H1 (cell line): ENCODE data around the gene PTPRH. TPM values are rescaled to one million over a fixed set of nuclear protein-coding genes. Genes with fewer than 3 reads are reported as not detected.
A peak's percentile ranks its signal among the peaks of the same experiment; 100 is the strongest.

Experiments
- CTCF ChIA-PET: fragments of 300-600 bp; sonication (Branson Sonifier 250); formaldehyde crosslinking; loops from one replicate; lab custom pipeline; 2021; ENCODE audit not compliant: partially characterized antibody; lab: Charles Lee
- POLR2A ChIA-PET: fragments of 300-600 bp; sonication (Branson Sonifier 250); formaldehyde crosslinking; loops from one replicate; lab custom pipeline; 2021; ENCODE audit warnings: inconsistent platforms; ENCODE audit not compliant: partially characterized antibody; lab: Charles Lee
- DNase-seq, 2 experiments: peaks; one replicate each; pipeline versions ENCODE4 v3.0.0 to v3.0.0-alpha.2; 2010 to 2022; ENCODE audit warnings: low spot score in 2 of 2, low read depth in 1 of 2, mixed read lengths in 1 of 2
- FAIRE-seq: peaks from 2 replicates; lab custom pipeline; 2011; peaks lifted over from hg19 to GRCh38; lab: Jason Lieb, UNC
- H2AFZ ChIP-seq: 2 replicates; pipeline ENCODE4 v1.8.1; 2012; ENCODE audit warnings: low read length, inconsistent platforms
- H2AK5ac ChIP-seq: 2 replicates; pipeline ENCODE4 v1.6.1; 2013; ENCODE audit warnings: low read depth, low read length
- H2BK120ac ChIP-seq: replicated peaks from 2 replicates; pipeline ENCODE3; 2013; ENCODE audit warnings: low read depth, low read length, inconsistent platforms
- H2BK12ac ChIP-seq: 2 replicates; pipeline ENCODE4 v1.6.1; 2013; ENCODE audit warnings: low read depth, low read length
- H2BK15ac ChIP-seq: 2 replicates; pipeline ENCODE4 v1.6.1; 2013; ENCODE audit warnings: low read length
- H2BK20ac ChIP-seq: 2 replicates; pipeline ENCODE4 v1.6.1; 2013; ENCODE audit warnings: low read length
- H2BK5ac ChIP-seq: 2 replicates; pipeline ENCODE4 v1.6.1; 2013; ENCODE audit warnings: low read depth, low read length
- H3K14ac ChIP-seq: 2 replicates; pipeline ENCODE4 v1.6.1; 2013; ENCODE audit warnings: inconsistent platforms; ENCODE audit not compliant: insufficient read length
- H3K18ac ChIP-seq: 2 replicates; pipeline ENCODE4 v1.6.1; 2013; ENCODE audit warnings: low read length; ENCODE audit errors: extremely low read depth
- H3K23ac ChIP-seq: 2 replicates; pipeline ENCODE4 v1.6.1; 2013; ENCODE audit warnings: inconsistent platforms; ENCODE audit not compliant: insufficient read length
- H3K23me2 ChIP-seq: 2 replicates; pipeline ENCODE4 v1.6.1; 2013; ENCODE audit warnings: low read depth, low read length
- H3K27ac ChIP-seq: 2 replicates; pipeline ENCODE4 v1.6.1; 2011; ENCODE audit warnings: low read depth, low read length, inconsistent platforms
- H3K27me3 ChIP-seq, 4 experiments: replicated peaks in 1 of 4; 1 replicate in 1 of 4; 2 replicates in 3 of 4; pipeline versions ENCODE4 v1.6.1 to v1.8.1; 2011 to 2013; ENCODE audit warnings: low read length in 3 of 4, mild to moderate bottlenecking in 3 of 4, inconsistent platforms in 2 of 4, mixed read lengths in 2 of 4, moderate library complexity in 1 of 4; ENCODE audit not compliant: control insufficient read depth in 3 of 4, insufficient read depth in 3 of 4; ENCODE audit errors: extremely low read depth in 1 of 4
- H3K36me3 ChIP-seq, 4 experiments: 2 replicates each; pipeline versions ENCODE4 v1.6.1 to v1.8.1; 2011 to 2013; ENCODE audit warnings: mild to moderate bottlenecking in 4 of 4, low read length in 3 of 4, moderate library complexity in 2 of 4, control low read depth in 1 of 4, inconsistent platforms in 1 of 4; ENCODE audit not compliant: insufficient read depth in 4 of 4, control insufficient read depth in 2 of 4
- H3K4ac ChIP-seq: replicated peaks from 2 replicates; pipeline ENCODE3; 2013; ENCODE audit warnings: low read length, low read depth, mixed read lengths, inconsistent platforms; ENCODE audit not compliant: insufficient read length
- H3K4me1 ChIP-seq, 4 experiments: replicated peaks in 1 of 4; 1 replicate in 1 of 4; 2 replicates in 3 of 4; pipeline versions ENCODE4 v1.6.1 to v1.8.1; 2011 to 2013; ENCODE audit warnings: low read length in 3 of 4, inconsistent platforms in 2 of 4, mixed read lengths in 1 of 4; ENCODE audit not compliant: insufficient read depth in 4 of 4, control insufficient read depth in 3 of 4
- H3K4me2 ChIP-seq, 2 experiments: 2 replicates each; pipeline versions ENCODE4 v1.6.1 to v1.8.1; 2011 to 2013; ENCODE audit warnings: low read depth in 2 of 2, low read length in 2 of 2, control low read depth in 1 of 2, inconsistent platforms in 1 of 2, mild to moderate bottlenecking in 1 of 2; ENCODE audit not compliant: insufficient read depth in 1 of 2
- H3K4me3 ChIP-seq, 4 experiments: fragments of 200-600, 300-600 bp in 1 of 4; sonication (generic), shearing (Covaris generic), sonication (Bioruptor Twin) in 1 of 4; 2 replicates each; pipeline versions ENCODE4 v1.5.1 to v1.8.1; 2011 to 2016; ENCODE audit warnings: low read length in 4 of 4, low read depth in 3 of 4, control low read depth in 2 of 4, inconsistent platforms in 2 of 4, mild to moderate bottlenecking in 2 of 4, mixed read lengths in 1 of 4, moderate library complexity in 1 of 4; ENCODE audit not compliant: insufficient read depth in 2 of 4; ENCODE audit errors: extremely low read depth in 1 of 4
- H3K56ac ChIP-seq: replicated peaks from 2 replicates; pipeline ENCODE3; 2013; ENCODE audit warnings: low read depth, mild to moderate bottlenecking, mixed read lengths, low read length, inconsistent platforms; ENCODE audit not compliant: insufficient read length
- H3K79me1 ChIP-seq: 2 replicates; pipeline ENCODE4 v1.6.1; 2013; ENCODE audit warnings: low read depth, low read length, control low read depth
- H3K79me2 ChIP-seq, 2 experiments: 2 replicates each; pipeline versions ENCODE4 v1.6.1 to v1.8.1; 2012 to 2013; ENCODE audit warnings: low read length in 2 of 2, mild to moderate bottlenecking in 2 of 2, inconsistent platforms in 1 of 2; ENCODE audit not compliant: insufficient read depth in 2 of 2, control insufficient read depth in 1 of 2
- H3K9ac ChIP-seq, 4 experiments: replicated peaks in 1 of 4; 1 replicate in 1 of 4; 2 replicates in 3 of 4; pipeline versions ENCODE4 v1.6.1 to v1.8.1; 2011 to 2013; ENCODE audit warnings: low read depth in 3 of 4, low read length in 3 of 4, control low read depth in 2 of 4, mild to moderate bottlenecking in 2 of 4, moderate library complexity in 2 of 4, inconsistent platforms in 1 of 4; ENCODE audit errors: extremely low read depth in 1 of 4
- H3K9me3 ChIP-seq, 2 experiments: 2 replicates each; pipeline versions ENCODE4 v1.6.1 to v1.8.1; 2012 to 2013; ENCODE audit warnings: mild to moderate bottlenecking in 2 of 2, moderate library complexity in 2 of 2, control low read depth in 1 of 2, inconsistent platforms in 1 of 2, low read depth in 1 of 2, low read length in 1 of 2, mixed read lengths in 1 of 2; ENCODE audit not compliant: insufficient read depth in 2 of 2
- H4K20me1 ChIP-seq, 2 experiments: replicated peaks in 1 of 2; 2 replicates each; pipeline versions ENCODE3 to v1.8.1; 2011 to 2013; ENCODE audit warnings: inconsistent platforms in 2 of 2, low read length in 2 of 2, mild to moderate bottlenecking in 1 of 2; ENCODE audit not compliant: insufficient read depth in 2 of 2, control insufficient read depth in 1 of 2
- H4K5ac ChIP-seq: 2 replicates; pipeline ENCODE4 v1.6.1; 2013; ENCODE audit warnings: low read length, low read depth, mixed read lengths, inconsistent platforms; ENCODE audit not compliant: insufficient read length
- H4K8ac ChIP-seq: 2 replicates; pipeline ENCODE4 v1.8.0; 2013; ENCODE audit warnings: mild to moderate bottlenecking, moderate library complexity, low read length, inconsistent platforms; ENCODE audit not compliant: insufficient read depth; ENCODE audit errors: extremely low read depth
- H4K91ac ChIP-seq: replicated peaks from 2 replicates; pipeline ENCODE3; 2013; ENCODE audit warnings: low read length, mixed read lengths, inconsistent platforms; ENCODE audit not compliant: insufficient read length
- ZNF274 ChIP-seq: IDR thresholded peaks from 2 replicates; pipeline ENCODE4 v1.7.0; 2012; ENCODE audit warnings: low read length, borderline replicate concordance; ENCODE audit errors: extremely low read depth
- WGBS, 2 experiments: shearing (Covaris generic) in 1 of 2; methylation state at CpG; one replicate each; pipeline versions ENCODE4 v1.1.6 to v1.1.7; 2013 to 2015; ENCODE audit warnings: low lambda C conversion rate in 2 of 2, mixed read lengths in 2 of 2, inconsistent platforms in 1 of 2, low coverage in 1 of 2, missing lambda C conversion rate in 1 of 2; ENCODE audit not compliant: insufficient replicate concordance in 2 of 2, insufficient coverage in 1 of 2, insufficient read length in 1 of 2; ENCODE audit errors: extremely low coverage in 1 of 2, missing lambda C conversion rate in 1 of 2; 5-methylcytosine and 5-hydroxymethylcytosine counted together
- polyA plus RNA-seq, 7 experiments: library from polyadenylated mRNA; depleted of rRNA in 3 of 7; stranded (reverse) in 5 of 7; unstranded in 2 of 7; fragments of >200 nt in 5 of 7; fragments of 200-250 nt in 2 of 7; gene quantifications; 1 replicate in 5 of 7; 2 replicates in 1 of 7; 4 replicates in 1 of 7; pipeline versions ENCODE4 v1.2.1 to v1.2.3, GENCODE V29; 2011 to 2013; ENCODE audit warnings: missing spikeins in 2 of 7, mixed read lengths in 2 of 7
- total RNA-seq: library from RNA; stranded (reverse); fragmentation: NEBNext Ultra II Directional; extraction: Animal tissue kit (Norgen Biotek cat#: 25700); gene quantifications from 2 replicates; pipeline ENCODE4 v1.2.1, GENCODE V29; 2021
- TF ChIP-seq, protein P1 (sequence below), 3 experiments: IDR thresholded peaks; 1 replicate in 2 of 3; 2 replicates in 1 of 3; pipeline versions ENCODE4 v1.5.1 to v1.6.1; 2011; ENCODE audit warnings: low read length in 3 of 3, mild to moderate bottlenecking in 3 of 3, inconsistent platforms in 2 of 3, low read depth in 1 of 3, moderate library complexity in 1 of 3; ENCODE audit not compliant: insufficient read depth in 1 of 3; ENCODE audit errors: control extremely low read depth in 1 of 3

The PTPRH gene
- total and polyA plus RNA-seq, 2 of the 8 experiments (the other 6 are each of a cell fraction or from before 2014, with no cell fraction given) = 0.30 to 0.39 TPM

DNA sequence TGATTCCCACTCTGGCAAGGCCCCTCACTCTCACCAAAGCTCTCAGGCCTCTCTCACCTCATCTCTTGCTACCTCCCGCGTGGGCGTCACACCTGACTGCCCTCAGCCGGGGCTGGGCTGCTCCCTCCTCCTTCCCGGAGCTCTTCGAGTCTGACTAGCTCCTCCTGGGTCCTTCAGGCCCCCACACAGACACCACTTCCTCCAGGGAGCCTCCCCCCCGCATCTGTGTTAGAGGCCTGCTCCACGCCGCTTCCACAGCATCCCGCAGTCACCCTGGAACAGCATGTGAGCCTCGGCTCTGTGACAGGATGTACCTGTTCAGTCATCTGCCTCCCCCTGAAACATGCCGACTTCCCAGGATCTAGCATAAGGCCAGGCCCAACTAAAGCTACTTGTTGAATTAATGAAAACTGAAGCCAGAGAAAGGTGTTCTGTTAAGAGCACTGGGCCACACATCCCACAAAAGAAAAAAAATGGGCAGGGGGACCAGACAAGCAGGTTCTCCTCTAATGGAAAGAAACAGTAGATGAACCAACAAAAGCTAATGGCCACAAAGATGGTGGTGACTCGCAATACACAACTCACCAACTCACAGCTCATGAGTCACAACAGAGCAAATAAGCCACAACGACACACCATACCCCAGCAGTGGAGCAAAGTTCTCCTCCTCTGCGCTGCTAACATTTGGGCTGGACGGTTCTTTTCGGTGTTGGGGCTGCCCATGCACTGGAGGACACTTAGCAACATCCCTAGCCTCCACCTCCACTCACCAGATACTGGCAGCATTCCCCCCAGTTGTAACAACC lies 46.5 kb upstream of the PTPRH start:
- Histone ChIP-seq H3K4me3 (no peak overlapping the region), H4K20me1 (peaks cover 31 to 44% of the 10 kb centered on the region in 2 experiments), H4K5ac (no peak overlapping the region), H2BK120ac (no peak overlapping the region), H3K36me3 (no peaks in the 10 kb centered on the region), H3K14ac (no peak overlapping the region), H2AK5ac (0 out of 2 replicates have a peak overlapping the region, but pooled peaks have one; percentile 19), H2BK12ac (no peak overlapping the region), H3K9me3 (no peaks in the 10 kb centered on the region), H4K91ac (no peak overlapping the region), H3K56ac (no peak overlapping the region), H3K18ac (no peak overlapping the region), H3K4me2 (peak overlapping the region in 1 of 2 experiments; percentile 84; a peak in 1 of 4 replicates), H3K4ac (no peak overlapping the region), H3K27me3 (no peaks in the 10 kb centered on the region), H3K27ac (no peak overlapping the region), H2BK15ac (no peak overlapping the region), H3K79me1 (peaks cover 25% of the 10 kb centered on the region), H4K8ac (no peak overlapping the region; the same call in 1 of the 2 replicates), H3K9ac (no peak overlapping the region), H3K23ac (no peak overlapping the region), H2AFZ (no peak overlapping the region), H2BK5ac (no peak overlapping the region), H2BK20ac (no peak overlapping the region), H3K4me1 (peaks cover 4 to 25% (median 16%) of the 10 kb centered on the region in 4 experiments; a peak in 6 of 7 replicates), H3K79me2 (peaks cover 12 to 77% of the 10 kb centered on the region in 2 experiments), H3K23me2 (peaks cover 13% of the 10 kb centered on the region; the same call in 1 of the 2 replicates)
- POLR2A ChIA-PET = interaction anchor here (0.9 to 5.0 kb wide), 5 partner anchors 12 to 151 kb away, joined by 3 to 23 read pairs (median 4); partner anchors contain the start of genes HSPBP1 and UBE2S
- TF ChIP-seq, protein P1, sequence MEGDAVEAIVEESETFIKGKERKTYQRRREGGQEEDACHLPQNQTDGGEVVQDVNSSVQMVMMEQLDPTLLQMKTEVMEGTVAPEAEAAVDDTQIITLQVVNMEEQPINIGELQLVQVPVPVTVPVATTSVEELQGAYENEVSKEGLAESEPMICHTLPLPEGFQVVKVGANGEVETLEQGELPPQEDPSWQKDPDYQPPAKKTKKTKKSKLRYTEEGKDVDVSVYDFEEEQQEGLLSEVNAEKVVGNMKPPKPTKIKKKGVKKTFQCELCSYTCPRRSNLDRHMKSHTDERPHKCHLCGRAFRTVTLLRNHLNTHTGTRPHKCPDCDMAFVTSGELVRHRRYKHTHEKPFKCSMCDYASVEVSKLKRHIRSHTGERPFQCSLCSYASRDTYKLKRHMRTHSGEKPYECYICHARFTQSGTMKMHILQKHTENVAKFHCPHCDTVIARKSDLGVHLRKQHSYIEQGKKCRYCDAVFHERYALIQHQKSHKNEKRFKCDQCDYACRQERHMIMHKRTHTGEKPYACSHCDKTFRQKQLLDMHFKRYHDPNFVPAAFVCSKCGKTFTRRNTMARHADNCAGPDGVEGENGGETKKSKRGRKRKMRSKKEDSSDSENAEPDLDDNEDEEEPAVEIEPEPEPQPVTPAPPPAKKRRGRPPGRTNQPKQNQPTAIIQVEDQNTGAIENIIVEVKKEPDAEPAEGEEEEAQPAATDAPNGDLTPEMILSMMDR (IDR thresholded peaks at IDR 0.05; ENCODE audit: control extremely low read depth in 1 of 3, insufficient read depth in 1 of 3, low read depth in 1 of 3, low read length in 3 of 3) = no peak
- TF ChIP-seq ZNF274 = no peak
- DNase-seq (no peak), FAIRE-seq (no peak)
- CTCF ChIA-PET = interaction anchor here (0.9 to 4.7 kb wide), 13 partner anchors 8 to 210 kb away, joined by 3 to 32 read pairs (median 4); partner anchors contain the start of genes DNAAF3 and HSPBP1
- WGBS, 2 experiments = 89% methylated on average over 17 of the region's 17 CpGs; no CpG with 5 or more reads in 1 of the 2 experiments
